HG03342 (cell line): Measurements from ENCODE around the gene FGGY.
"Not testable (repeated sequence)": the region's sequence is repeated elsewhere in the genome, so short reads cannot be mapped to it uniquely, and the experiment has no call there.

ENCODE experiments used
- ATAC-seq: cut with Tn5 transposase; IDR thresholded peaks from one replicate; pipeline ENCODE4 v1.9.1; 2021; ENCODE audit warnings: mild to moderate bottlenecking, moderate library complexity; ENCODE audit not compliant: unreplicated experiment

The FGGY gene

DNA sequence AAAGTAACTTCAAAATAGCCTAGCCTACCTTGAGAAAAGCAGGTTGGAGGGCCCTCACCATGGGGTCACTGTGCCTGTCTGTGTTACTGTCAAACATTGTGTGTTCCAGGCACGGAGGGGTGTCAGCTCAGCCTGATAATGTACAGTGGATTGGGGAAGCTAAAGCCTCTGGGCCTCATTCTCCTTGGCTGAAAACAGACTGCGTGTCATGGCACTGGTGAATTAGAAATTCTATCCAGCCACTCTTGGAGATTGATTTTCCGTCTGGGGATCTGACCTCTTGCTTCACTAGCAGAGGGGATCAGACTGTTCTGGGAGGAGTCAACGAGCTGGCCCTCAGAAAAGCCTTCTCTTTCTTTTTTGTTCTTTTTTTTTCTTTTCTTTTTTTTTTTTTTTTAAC is 394.4 kb downstream of the FGGY start:
- ATAC-seq = no peak

DNA sequence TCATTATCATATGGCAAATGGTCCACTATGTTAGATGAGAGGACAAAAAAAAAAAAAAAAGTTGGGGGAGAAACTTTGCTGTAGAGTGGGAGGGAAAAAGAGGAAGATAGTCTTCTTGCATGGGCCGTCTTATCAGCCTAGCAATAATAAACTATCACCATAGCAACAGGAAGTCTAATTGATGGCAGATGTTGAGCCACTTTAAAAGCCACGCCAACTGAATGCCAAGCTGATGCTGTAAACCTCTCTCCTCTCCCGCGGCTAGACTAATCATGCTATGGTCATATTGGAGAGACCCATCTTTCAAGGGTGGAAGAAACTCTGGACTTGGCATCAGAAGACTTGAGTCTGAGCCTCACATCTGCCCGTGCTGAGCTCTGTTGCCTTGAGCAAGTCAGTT is 395.7 kb downstream of the FGGY start:
- ATAC-seq = no peak

GRCh38 chr1:59693406-59693805 is 396.5 kb downstream of the FGGY start:
- ATAC-seq = no peak

- ATAC-seq = no peak
Observed at GRCh38 chr1:59695252-59695651, 398.4 kb downstream of the FGGY start.

DNA sequence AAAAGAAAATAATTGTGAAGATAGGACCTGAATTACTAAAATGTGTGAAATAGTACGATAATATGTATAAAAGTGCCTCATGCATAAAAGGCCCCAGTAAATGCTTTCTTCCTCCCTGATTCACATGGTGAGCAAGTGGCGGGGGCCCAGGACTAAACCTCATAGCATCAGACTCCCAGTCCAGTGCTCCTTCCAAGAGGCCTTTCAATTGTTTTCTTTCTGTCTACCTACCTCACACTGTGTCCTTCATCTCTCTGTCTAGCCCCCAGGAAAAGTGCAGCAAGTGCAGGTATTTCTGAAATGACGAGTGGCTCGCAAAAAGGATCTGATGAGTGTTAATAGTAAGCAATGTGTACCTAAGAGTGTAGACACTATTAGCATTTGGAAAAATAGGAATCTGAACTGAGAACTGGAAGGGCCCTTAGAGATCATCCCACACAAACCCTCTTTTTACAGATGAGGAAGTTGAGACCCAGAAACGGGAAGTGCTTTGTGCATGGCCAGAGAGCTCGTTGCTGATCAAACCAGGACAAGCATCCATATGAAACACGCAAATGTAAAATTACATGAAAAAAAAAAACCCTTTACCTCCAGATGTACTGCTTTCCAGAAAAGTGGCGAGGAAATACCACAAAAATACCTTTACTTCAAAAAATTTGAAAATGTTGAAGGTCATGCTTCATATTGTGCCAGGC is 399.7 kb downstream of the FGGY start:
- ATAC-seq = peak; percentile 37

DNA sequence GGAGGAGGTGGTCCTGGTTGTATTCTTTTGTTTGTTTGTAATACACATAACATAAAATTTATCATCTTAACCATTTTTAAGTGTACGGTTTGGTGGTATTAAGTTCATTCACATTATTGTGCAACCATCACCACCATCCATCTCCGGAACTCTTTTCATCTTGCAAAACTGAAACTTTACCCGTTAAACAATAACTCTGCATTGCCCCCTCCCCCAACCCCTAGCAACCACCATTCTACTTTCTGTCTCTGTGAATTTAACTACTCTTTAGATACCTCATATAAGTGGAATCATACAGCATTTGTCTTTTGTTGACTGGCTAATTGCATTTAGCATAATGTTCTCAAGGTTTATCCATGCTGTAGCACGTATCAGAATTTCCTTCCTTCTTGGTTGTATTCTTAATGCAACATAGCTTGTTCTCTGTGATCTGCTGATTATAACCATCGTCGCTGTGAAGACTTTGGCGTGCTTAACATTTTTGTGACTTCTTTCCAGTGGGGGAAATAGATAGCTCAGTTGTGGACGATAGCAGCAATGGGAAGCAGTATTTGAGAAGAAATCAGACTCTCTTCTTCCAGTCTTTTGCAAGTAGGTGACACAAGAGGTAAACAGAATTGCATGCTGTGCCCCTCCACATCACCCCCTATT is 400.4 kb downstream of the FGGY start:
- ATAC-seq = peak; percentile 71

- ATAC-seq = no peak
Observed at GRCh38 chr1:59698386-59698785, 401.5 kb downstream of the FGGY start.

DNA sequence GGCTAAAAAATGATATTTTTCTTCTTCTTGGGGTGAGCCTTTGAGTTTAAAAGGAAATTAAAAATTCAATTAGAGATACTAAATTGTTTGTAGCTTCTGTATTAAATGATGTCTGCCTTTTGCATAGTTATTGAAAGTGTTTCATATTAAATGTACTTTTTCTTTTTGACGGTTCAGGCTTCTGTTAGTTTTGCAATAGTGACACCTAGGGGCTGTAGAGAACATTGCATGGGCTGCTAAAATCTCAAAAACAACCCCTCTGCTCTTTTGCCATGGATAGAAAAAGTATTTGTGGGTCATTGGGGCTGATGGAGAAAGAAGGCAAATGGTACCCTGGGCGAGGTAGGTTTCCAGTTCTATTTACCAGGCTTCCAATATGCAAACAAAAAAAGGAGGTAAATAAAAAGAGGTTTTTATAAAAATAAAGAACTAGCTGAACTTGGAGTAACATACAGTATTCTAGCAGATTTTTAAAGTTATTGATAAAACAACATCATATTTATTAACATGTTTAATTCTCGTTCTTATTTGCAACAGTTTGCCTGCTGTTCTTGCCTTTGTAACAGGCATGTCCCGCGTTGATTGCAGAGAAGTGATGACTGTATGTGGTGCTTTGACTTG is 402.4 kb downstream of the FGGY start:
- ATAC-seq = no peak

- no peak for ATAC-seq
Observed at GRCh38 chr1:59701376-59701775, 404.5 kb downstream of the FGGY start.

- ATAC-seq = no peak
Observed at GRCh38 chr1:59703226-59703917, 406.5 kb downstream of the FGGY start.

- ATAC-seq = no peak
Observed at GRCh38 chr1:59703918-59704378, 407.1 kb downstream of the FGGY start.

- ATAC-seq = no peak
Observed at GRCh38 chr1:59704716-59705115, 407.8 kb downstream of the FGGY start.

- no peak for ATAC-seq
Observed at GRCh38 chr1:59705466-59706302, 408.8 kb downstream of the FGGY start.

DNA sequence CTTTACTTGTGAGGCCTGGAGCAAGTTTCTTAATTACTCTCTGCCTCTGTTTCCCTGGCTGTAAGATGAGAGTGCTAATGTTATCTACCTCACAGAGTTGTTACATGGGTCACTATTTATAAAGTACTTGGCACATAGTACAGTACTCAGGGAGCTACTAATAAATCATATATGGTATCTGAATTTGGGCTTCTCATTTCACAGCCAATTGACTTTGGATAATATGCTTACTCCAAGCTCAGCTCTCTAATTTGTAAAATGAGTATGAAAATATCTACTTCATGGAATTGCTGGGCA is 409.4 kb downstream of the FGGY start:
- no peak for ATAC-seq

DNA sequence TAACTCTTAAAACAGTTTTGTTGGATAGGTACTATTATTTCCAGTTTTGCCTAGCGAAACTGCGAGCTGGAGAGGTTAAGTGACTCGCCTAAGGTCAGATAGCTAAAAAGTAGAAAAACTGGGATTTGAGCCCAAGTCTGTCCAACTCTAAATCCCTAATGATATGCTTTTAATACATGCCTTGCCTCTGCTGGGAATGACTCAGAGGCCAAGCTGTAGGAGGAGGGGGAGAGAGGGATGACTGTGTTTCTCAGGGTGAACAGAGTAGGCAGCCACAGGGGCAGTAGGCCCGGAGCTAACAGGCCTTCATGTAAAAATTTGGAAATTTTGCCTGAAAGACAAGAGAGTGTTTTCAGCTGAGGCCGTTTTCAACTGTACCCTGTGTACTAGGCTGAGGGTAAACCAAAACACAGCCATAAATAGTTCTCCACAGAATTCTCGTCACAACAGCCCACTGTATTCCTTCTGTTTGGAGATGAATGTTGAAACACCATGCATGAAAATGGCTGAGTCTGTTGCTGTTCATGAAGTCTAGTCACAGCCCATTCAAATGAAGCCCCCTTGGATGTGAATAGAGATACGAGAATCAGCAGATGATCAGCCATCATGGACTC is 410.4 kb downstream of the FGGY start:
- ATAC-seq = no peak

GRCh38 chr1:59709333-59709732 is 412.4 kb downstream of the FGGY start:
- no peak for ATAC-seq

DNA sequence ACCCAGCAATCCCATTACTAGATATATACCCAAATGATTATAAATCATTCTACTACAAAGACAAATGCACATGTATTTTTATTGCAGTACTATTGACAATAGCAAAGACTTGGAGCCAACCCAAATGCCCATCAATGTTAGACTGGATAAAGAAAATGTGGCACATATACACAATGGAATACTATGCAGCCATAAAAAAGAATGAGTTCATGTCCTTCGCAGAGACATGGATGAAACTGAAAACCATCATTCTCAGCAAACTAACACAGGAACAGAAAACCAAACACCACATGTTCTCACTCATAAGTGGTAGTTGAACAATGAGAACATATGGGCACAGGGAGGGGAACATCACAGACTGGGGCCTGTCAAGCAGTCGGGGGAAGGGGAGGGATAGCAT is 414.0 kb downstream of the FGGY start:
- ATAC-seq = not testable (repeated sequence)

GRCh38 chr1:59714219-59714618 is 417.3 kb downstream of the FGGY start:
- no peak for ATAC-seq

DNA sequence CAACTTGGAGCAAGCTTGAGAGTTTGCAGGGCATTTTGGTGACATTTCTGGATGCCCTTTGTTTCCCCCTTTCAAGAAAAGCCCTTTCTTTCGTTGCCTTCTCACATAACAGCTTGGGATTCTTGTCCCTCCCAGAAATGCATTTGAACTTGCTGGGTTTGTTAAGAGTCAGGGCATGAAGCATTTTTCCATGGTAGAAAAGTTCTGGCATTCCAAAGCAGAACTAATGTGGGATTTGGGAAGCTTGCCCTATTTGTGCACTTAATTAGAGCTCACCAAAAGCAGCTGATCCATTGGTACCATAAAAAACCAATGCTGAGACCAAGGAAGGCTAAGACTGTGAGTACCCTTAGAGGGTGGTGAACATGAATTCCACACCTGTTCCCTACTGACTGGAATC is 418.1 kb downstream of the FGGY start:
- no peak for ATAC-seq

GRCh38 chr1:59716832-59717231 is 419.9 kb downstream of the FGGY start:
- ATAC-seq = no peak
